ENCODE measurements around the gene NMNAT2. TPM values are rescaled to one million over a fixed set of nuclear protein-coding genes. Genes with fewer than 3 reads are reported as not detected.

Gene NMNAT2
- total and polyA plus RNA-seq, 9 donors, result 0.24 to 2.5 (median 0.77) TPM; not detected in 1

DNA sequence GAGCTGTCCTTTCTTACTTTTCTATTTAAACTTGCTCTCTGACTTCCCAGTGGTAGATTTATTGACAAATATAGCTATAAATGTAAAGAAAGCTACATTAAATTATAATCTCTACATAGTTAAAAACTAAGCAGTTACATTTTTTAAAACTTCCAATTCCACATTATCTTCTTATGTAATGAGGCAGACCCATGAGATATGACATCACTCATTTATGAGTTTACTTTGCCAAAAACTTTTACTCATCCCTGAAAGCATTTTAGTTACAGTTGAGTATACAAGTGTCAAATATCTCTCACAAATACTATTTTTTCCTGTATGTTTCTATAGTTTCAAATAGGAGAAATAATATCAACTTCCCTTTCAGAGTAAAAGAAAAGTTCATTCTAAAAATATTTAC is 3.8 kb downstream of the NMNAT2 start:
- peaks cover 7% of the 10 kb centered on the region for H3K4me1 ChIP-seq (ENCODE audit: insufficient read depth)
- H3K27me3 ChIP-seq, result no peaks in the 10 kb centered on the region
- intact Hi-C loops (cut with DNase I), result no loop called here
- no peak overlapping the region for H3K4me3 ChIP-seq
- no peaks in the 10 kb centered on the region for H3K36me3 ChIP-seq
- no peak for DNase-seq
- H3K9me3 ChIP-seq, result no peaks in the 10 kb centered on the region
- TF ChIP-seq POLR2A (IDR thresholded peaks at IDR 0.05) (no peak), EP300 (IDR thresholded peaks at IDR 0.05) (no peak)
- TF ChIP-seq, protein P1, sequence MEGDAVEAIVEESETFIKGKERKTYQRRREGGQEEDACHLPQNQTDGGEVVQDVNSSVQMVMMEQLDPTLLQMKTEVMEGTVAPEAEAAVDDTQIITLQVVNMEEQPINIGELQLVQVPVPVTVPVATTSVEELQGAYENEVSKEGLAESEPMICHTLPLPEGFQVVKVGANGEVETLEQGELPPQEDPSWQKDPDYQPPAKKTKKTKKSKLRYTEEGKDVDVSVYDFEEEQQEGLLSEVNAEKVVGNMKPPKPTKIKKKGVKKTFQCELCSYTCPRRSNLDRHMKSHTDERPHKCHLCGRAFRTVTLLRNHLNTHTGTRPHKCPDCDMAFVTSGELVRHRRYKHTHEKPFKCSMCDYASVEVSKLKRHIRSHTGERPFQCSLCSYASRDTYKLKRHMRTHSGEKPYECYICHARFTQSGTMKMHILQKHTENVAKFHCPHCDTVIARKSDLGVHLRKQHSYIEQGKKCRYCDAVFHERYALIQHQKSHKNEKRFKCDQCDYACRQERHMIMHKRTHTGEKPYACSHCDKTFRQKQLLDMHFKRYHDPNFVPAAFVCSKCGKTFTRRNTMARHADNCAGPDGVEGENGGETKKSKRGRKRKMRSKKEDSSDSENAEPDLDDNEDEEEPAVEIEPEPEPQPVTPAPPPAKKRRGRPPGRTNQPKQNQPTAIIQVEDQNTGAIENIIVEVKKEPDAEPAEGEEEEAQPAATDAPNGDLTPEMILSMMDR (IDR thresholded peaks at IDR 0.05), result no peak
- no peak overlapping the region for H3K27ac ChIP-seq

DNA sequence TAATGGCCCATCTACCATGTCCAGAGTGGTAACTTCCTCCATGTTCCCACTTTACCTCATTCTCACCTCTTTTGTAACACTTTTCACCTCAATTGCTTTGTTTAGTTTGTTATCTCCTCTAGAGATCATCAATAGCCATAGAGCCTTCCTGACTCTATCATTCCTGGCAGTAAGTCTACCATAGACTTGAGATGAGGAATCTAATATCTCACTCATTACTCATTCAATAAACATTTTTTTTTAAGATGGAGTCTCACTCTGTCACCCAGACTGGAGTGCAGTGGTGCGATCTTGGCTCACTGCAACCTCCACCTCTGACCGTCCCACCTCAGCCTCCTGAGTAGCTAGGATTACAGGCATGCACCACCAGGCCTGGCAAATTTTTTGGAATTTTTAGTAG is 7.1 kb downstream of the NMNAT2 start:
- H3K27me3 ChIP-seq, result no peaks in the 10 kb centered on the region
- no peak for DNase-seq
- TF ChIP-seq, protein P1 (IDR thresholded peaks at IDR 0.05), result no peak
- no peak for TF ChIP-seq POLR2A (IDR thresholded peaks at IDR 0.05)
- no peak for TF ChIP-seq EP300 (IDR thresholded peaks at IDR 0.05)
- no peaks in the 10 kb centered on the region for H3K36me3 ChIP-seq
- intact Hi-C loops (cut with DNase I), result no loop called here
- H3K4me3 ChIP-seq, result no peak overlapping the region
- WGBS, 3 donors, result 92 to 100% (median 96%) methylated on average over 2 of the region's 2 CpGs
- no peak overlapping the region for H3K27ac ChIP-seq
- H3K9me3 ChIP-seq, result no peaks in the 10 kb centered on the region
- H3K4me1 ChIP-seq (ENCODE audit: insufficient read depth), result no peaks in the 10 kb centered on the region

DNA sequence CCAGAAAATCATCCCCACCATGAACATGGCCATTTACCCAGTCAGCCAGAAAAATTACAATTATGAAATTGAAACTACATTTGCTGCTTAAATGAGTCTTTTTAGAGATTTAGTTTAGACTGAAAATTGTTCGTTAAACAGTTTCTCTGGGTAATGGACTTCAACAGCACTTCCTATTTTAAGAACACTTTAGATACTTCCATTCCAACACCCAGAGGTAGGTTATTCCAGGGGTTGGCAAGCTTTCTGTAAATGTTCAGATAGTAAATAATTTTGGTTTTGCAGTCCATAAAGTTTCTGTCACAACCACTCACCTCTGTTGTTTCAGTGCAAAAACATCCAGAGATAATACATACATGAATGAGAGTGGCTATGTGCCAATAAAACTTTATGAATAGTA is 10.2 kb downstream of the NMNAT2 start:
- intact Hi-C loops (cut with DNase I), result no loop called here
- no peaks in the 10 kb centered on the region for H3K27me3 ChIP-seq
- H3K4me1 ChIP-seq (ENCODE audit: insufficient read depth), result no peaks in the 10 kb centered on the region
- no peak for DNase-seq
- H3K4me3 ChIP-seq, result no peak overlapping the region
- H3K27ac ChIP-seq, result no peak overlapping the region
- H3K36me3 ChIP-seq, result no peaks in the 10 kb centered on the region
- WGBS, 3 donors, result 78 to 98% (median 82%) methylated on average over 1 of the region's 1 CpG
- TF ChIP-seq, protein P1 (IDR thresholded peaks at IDR 0.05), result no peak
- H3K9me3 ChIP-seq, result no peaks in the 10 kb centered on the region

DNA sequence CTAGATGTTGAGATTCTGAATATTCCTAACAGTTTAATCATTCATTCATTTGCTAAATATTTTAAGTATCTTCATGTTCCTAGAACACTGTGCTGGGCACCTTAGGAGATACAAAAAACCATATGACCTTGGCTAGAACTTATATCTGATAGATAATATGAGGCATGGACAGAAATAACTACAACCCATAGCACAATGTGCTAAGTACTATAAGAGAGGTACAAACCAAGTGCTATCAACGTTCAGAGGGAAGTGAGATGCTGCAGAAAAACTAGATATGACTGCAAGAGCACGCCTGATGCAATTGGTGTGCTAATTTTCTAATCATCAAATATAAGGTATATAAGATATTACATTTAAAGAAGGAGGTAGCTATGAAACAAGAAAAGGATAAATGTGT is 10.7 kb downstream of the NMNAT2 start:
- H3K27ac ChIP-seq, result no peak overlapping the region
- 76 to 90% (median 77%) methylated on average over 2 of the region's 2 CpGs for WGBS, 3 donors
- intact Hi-C loops (cut with DNase I), result no loop called here
- DNase-seq, result no peak
- no peaks in the 10 kb centered on the region for H3K36me3 ChIP-seq
- H3K27me3 ChIP-seq, result no peaks in the 10 kb centered on the region
- TF ChIP-seq, protein P1 (IDR thresholded peaks at IDR 0.05), result no peak
- TF ChIP-seq POLR2A (IDR thresholded peaks at IDR 0.05) (no peak), EP300 (IDR thresholded peaks at IDR 0.05) (no peak)
- no peak overlapping the region for H3K4me3 ChIP-seq
- no peaks in the 10 kb centered on the region for H3K4me1 ChIP-seq (ENCODE audit: insufficient read depth)
- H3K9me3 ChIP-seq, result no peaks in the 10 kb centered on the region

DNA sequence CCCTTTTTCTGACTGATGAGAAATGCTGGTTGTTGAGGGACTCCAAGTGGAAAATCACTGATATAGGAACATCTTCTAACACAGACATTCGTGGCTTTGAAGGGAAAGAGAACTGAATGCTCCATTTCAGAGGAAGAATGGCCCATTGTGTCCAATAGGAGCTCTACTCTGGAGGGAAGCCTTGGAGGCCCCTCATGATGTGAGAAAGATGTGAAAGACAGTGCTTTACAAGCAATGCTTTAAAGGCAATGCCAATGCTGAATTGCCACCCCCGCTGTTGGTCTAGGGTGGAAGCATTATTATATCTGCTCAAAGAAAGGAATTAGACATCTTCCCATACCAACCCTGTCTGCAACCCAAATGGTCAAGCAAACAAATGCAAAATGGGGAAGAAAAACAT is 13.7 kb downstream of the NMNAT2 start:
- Histone ChIP-seq H3K4me1 (ENCODE audit: insufficient read depth) (no peaks in the 10 kb centered on the region), H3K36me3 (no peaks in the 10 kb centered on the region), H3K27ac (no peak overlapping the region), H3K27me3 (no peaks in the 10 kb centered on the region), H3K9me3 (no peaks in the 10 kb centered on the region), H3K4me3 (no peak overlapping the region)
- intact Hi-C loops (cut with DNase I), result no loop called here
- WGBS, 3 donors, result 59 to 71% (median 66%) methylated on average over 2 of the region's 2 CpGs
- TF ChIP-seq, protein P1 (IDR thresholded peaks at IDR 0.05), result no peak
- TF ChIP-seq POLR2A (IDR thresholded peaks at IDR 0.05) (no peak), EP300 (IDR thresholded peaks at IDR 0.05) (no peak)
- no peak for DNase-seq

All from ovary (tissue), 9 donors.